Fibroblast of upper back skin (primary cell): ENCODE data around the gene RBM14.
"Not testable (repeated sequence)": the region's sequence is repeated elsewhere in the genome, so short reads cannot be mapped to it uniquely, and the experiment has no call there.

ENCODE experiments used
- DNase-seq: peaks from one replicate; pipeline ENCODE4 v3.0.0-alpha.2; 2013

RBM14 gene, protein sequence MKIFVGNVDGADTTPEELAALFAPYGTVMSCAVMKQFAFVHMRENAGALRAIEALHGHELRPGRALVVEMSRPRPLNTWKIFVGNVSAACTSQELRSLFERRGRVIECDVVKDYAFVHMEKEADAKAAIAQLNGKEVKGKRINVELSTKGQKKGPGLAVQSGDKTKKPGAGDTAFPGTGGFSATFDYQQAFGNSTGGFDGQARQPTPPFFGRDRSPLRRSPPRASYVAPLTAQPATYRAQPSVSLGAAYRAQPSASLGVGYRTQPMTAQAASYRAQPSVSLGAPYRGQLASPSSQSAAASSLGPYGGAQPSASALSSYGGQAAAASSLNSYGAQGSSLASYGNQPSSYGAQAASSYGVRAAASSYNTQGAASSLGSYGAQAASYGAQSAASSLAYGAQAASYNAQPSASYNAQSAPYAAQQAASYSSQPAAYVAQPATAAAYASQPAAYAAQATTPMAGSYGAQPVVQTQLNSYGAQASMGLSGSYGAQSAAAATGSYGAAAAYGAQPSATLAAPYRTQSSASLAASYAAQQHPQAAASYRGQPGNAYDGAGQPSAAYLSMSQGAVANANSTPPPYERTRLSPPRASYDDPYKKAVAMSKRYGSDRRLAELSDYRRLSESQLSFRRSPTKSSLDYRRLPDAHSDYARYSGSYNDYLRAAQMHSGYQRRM

DNA sequence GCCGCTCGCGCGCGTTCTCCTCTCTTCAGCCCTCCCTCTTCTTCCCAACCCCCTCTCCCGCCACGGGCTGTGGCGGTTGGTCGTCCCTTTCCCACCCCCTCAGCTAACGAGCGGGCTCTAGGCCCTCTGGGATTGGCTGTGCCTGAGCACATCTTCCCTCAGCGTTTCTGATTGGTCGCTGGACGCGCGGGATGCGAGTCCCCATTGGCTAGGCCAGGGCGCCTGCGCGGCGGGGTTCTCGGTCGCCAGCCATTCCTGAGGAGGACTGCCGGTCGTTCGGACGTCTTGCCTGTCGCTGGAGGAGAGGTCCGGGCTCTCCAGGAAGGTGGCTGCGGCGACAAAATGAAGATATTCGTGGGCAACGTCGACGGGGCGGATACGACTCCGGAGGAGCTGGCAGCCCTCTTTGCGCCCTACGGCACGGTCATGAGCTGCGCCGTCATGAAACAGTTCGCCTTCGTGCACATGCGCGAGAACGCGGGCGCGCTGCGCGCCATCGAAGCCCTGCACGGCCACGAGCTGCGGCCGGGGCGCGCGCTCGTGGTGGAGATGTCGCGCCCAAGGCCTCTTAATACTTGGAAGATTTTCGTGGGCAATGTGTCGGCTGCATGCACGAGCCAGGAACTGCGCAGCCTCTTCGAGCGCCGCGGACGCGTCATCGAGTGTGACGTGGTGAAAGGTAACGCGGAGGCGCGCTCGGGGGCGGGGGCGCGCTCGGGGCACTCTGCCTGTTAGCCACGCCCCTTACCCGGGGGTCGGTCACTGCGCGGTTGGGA lies at the start of gene RBM14:
Gene RBM14, plus strand, starts transcription at position 252 of the 776 bp plus-strand sequence. Its CDS starts 91 bp downstream, at position 343.
- peak; percentile 99 for DNase-seq

DNA sequence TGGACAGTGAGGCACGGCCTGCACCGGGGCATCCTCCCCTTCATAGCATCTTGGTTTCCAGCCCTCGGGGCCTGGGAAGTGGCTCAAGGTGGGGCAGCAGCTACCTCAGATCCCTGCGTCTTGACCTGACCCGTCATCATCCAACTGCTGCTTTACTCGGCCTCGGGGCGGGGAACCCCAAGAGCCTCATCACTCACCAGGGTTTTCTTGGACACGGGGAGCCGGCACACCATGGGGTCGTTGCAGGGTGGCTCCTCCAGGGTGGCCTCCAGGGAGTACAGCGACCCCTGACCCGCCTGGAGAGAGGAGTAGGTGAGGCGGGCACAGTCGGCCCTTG lies 48.7 kb upstream of the RBM14 start:
- no peak for DNase-seq

DNA sequence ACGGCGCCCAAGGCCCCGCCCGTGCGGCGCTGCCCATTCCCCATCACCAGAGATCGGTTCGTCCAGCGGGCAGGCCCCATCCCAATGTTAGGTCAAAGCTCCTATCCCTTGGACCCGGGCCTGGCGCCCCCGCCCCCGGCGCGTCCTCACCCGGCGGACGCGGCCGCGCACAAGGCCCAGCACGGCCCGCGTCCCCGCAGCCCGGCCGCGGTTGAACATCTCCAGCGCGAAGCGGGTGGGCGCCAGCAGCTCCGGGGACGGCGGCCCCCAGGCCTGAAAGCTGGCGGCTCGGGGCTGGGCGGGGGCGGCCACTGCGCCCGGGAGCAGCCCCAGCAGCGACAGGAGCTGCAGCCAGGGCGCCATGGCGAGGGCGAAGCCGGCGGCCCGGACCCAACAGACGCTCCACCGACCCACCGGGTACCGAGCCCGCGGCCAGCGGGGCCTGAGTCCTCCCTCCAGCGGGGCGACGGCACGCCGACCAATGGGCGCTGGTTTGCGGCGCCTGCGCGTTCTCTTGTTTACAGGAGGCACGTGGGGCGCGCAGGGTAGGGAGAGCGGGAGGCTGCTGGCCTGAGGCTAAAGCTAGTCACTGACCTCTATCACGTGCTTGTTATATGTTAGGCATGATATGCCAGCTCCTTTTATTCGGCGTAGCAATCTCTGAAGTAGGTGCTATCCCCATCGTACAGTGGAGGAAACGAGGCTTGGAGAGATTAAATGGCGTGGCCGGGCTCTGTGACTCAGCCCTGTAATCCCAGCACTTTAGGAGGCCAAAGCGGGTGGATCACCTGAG lies 48.1 kb upstream of the RBM14 start, which contains the start of gene CTSF:
Gene CTSF, minus strand, starts transcription at position 483 of the 793 bp plus-strand sequence. Its CDS starts 120 bp downstream, at position 363.
- DNase-seq = peak; percentile 69

DNA sequence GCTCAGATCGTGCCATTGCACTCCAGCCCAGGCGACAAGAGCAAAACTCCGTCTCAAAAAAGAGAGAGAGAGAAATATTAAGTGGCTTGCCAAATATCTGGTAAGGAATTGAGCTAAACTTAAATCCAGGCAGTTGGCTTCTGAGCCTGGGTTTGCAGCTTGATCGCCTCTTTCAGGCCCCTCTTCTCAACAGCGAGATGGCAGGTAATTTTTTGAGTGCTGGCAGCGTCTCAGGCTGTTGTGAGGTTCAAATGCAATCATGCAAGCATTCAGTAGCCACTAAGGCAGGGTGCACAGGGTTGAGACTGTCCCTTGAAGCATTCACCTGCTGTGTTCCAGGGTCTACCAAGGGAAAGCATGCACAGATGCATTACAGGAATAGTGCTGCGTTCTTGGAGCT lies 47.4 kb upstream of the RBM14 start:
- no peak for DNase-seq

DNA sequence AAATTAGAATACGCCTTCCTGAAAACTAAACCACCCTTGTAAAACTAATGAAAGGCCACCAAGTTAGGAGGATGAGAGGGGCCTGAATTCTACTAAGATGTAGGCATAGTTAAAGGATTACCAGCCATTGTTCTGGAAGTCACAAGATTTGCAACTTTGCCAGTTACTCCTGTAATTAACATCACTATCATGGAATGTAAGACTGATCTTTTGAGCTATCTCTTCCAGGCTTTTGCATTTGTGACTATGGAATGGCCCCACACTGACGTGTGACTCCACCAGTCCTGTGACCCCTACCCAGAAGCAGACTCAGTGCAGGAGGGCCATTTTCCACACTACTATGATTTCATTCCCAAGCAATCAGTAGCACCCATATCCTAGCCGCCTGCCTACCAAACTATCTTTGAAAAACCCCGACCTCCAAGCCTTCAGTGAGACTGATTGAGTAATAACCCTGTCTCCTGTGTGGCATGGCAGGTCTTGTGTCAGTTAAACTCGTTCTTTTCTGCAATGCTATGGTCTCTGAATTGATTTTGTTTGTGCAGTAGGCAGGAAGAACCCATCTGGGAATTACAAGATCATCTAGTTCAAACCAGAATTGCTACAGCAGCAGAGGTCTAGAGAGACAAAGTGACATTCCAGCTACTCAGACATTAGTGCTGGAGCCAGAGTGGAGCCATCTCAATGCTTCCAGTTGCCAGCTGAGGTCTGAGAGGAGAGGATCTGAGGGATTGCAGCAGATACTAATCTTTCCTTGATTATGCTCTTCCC lies 46.2 kb upstream of the RBM14 start:
- DNase-seq = no peak

- DNase-seq = no peak
Measured at GRCh38 chr11:66570850-66571180, 45.6 kb upstream of the RBM14 start.

DNA sequence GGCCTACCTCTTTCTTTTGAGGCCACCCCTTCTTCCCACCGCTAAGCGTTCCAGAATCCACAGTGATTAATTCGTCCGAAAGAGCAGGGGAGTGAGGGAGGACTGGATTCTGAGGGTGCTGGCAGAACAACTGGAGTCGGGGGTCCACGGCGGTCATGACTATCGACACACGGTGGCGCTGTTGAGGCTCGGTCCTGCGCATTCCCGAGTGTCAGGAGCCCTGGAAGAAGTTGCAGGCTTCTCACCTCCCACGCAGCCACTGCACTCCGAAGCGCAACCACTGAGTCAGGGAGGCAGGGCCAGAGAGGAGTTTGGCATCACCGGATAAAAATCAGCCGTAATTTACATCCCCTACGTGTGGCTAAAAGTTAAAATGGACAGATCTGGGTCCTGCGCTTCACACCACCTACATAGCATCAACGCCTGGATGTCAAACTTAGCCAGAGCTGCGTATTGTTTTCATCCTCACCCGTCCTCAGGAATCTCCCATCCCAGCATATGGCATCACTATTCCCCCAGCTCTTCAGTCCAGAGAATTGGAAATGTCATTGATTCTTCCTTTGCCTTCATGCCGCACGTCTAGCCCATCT lies 37.3 kb upstream of the RBM14 start:
- peak; percentile 68 for DNase-seq

GRCh38 chr11:66580803-66581202 lies 35.6 kb upstream of the RBM14 start:
- DNase-seq = no peak

DNA sequence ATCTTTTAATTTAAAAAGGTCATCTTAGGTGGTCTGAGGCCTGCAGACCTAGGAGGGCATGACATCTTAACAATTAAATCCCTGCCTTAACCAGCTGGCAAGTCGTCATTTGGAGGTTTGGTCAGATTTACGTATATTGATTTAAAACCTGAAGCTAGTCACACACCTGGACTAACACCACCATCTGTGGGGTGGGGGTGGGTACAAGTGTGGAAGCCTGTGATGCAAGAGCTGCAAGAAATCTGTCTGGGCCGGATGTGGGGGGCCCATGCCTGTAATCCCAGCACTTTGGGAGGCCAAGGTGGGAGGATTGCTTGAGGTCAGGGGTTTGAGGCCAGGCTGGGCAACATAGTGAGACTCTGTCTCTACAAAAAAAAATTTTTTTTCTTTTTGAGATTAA lies 35.2 kb upstream of the RBM14 start:
- DNase-seq = no peak

- DNase-seq = not testable (repeated sequence)
Measured at GRCh38 chr11:66582565-66583147, 33.8 kb upstream of the RBM14 start.

- not testable (repeated sequence) for DNase-seq
Measured at GRCh38 chr11:66585447-66585846, 31.0 kb upstream of the RBM14 start.

- no peak for DNase-seq
Measured at GRCh38 chr11:66586136-66586535, 30.3 kb upstream of the RBM14 start.

DNA sequence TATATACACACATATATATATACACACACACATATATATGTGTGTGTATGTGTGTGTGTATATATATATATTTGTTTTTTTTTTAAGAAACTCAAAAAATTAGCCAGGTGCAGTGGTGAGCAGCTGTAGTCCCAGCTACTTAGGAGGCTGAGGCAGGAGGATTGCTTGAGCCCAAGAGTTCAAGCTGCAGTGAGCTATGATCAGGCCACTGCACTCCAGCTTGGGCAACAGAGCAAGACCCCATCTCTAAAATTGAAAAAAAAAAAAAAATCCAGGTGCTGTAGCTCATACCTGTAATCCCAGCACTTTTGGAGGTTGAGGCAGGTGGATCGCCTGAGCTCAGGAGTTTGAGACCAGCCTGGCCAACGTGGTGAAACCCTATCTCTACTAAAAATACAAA lies 27.1 kb upstream of the RBM14 start:
- not testable (repeated sequence) for DNase-seq

- no peak for DNase-seq
Measured at GRCh38 chr11:66589996-66590675, 26.3 kb upstream of the RBM14 start.

GRCh38 chr11:66591175-66591574 lies 25.3 kb upstream of the RBM14 start:
- no peak for DNase-seq

DNA sequence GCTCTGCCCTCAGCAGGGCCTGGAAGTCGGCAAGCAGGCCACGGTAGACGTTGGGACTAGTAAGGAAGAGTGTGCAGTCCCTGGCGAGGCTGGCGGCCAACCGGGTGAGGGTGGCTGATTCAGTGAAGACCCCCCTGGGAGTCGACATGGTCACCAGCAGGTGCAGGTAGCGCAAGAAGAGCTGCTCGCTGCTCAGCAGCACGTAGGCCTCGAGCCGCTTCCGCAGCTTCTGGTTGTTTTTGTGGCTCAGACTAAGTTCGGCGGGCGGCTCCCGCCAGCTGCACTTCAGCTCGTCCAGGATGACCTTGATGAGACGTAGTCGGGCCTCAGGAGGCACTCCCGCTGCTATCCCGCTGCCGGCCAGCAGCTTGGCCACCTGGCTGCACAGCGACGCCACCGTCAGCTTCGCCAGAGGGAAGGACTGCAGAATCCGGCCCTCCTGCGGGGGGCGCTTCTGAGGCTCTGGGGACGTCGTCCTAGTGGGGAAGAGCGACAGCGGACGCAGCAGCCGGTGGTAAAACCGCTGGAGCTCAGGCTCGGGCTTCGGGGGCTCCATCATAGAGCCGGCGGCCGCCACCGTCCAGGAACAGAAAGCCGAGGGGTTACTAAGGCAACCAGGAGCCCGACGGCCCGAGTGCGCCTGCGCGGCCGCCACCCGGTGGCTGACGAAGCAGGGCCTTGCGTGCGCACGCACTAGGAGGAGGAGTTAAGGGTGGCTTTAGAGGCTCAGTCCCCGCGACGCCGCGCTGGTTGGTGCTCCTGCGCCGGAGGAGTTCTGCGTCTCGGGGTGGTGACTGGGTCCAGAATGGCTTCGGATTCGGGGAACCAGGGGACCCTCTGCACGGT lies 23.8 kb upstream of the RBM14 start, which contains the start of the genes CCDC87 and CCS:
Gene CCDC87, minus strand, starts transcription at position 607 of the 846 bp plus-strand sequence. Its CDS starts 48 bp downstream, at position 559.
Gene CCS, plus strand, starts transcription at position 729 of the 846 bp plus-strand sequence. Its CDS starts 77 bp downstream, at position 806.
- peak; percentile 94 for DNase-seq

- DNase-seq = no peak
Measured at GRCh38 chr11:66593303-66593635, 23.2 kb upstream of the RBM14 start.

- DNase-seq = no peak
Measured at GRCh38 chr11:66593650-66594049, 22.8 kb upstream of the RBM14 start.

DNA sequence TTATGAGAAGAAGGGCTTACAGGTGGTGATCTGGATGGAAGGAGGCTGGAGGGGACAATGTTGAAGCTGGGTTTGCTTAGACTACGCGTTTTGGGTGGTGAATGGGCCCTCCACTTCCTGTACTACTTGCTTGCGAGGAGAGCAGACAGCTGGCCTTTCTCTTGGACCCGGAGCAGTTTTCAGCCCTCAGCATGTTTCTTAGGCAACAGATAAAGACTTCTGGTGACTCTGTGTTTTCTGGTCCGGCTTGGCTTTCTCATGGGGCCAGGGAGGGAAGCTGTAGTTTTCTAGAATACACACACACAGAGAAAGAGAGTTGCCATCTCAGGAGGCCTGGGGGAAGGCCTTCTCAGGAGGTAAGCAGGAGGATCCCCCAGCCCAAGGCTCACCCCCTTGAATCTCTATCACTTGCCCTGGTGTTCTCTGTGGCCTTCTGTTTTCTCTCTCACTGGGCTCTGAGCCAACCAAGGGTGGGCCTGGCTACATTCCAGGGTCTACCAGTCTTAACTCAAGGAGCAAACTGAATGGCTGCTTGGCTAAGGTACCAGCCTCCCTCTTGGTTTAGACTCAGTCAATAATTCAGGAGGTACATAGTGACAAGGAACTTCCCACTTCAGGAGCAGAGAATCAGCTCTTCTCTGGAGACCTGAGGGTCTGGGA lies 21.1 kb upstream of the RBM14 start:
- no peak for DNase-seq
